ENCODE data around the gene ABCA9.

The ABCA9 gene

GRCh38 chr17:69060822-69061221 lies at the start of gene ABCA9:
Gene ABCA9 (minus strand): TSS chr17:69060927. CDS start chr17:69051126, 9,801 bp downstream.
- peaks cover 0 to 2% of the 10 kb centered on the region in 2 experiments for H3K4me1 ChIP-seq (ENCODE audit: control insufficient read depth in 1 of 2, insufficient read depth in 1 of 2, low read depth in 1 of 2, low read length in 1 of 2)
- no peak within 1 kb of the TSS for H3K4me3 ChIP-seq (ENCODE audit: low read depth in 1 of 2, low read length in 1 of 2)
- no peak for TF ChIP-seq CTCF (IDR thresholded peaks at IDR 0.05)

GRCh38 chr17:69105907-69106730 lies 45.4 kb upstream of the ABCA9 start:
- Histone ChIP-seq H3K27me3 (no peaks in the 10 kb centered on the region), H3K27ac (no peak overlapping the region), H3K4me3 (ENCODE audit: low read depth in 1 of 2, low read length in 1 of 2) (no peak overlapping the region), H3K9me3 (no peaks in the 10 kb centered on the region), H3K36me3 (no peaks in the 10 kb centered on the region), H3K4me1 (ENCODE audit: control insufficient read depth in 1 of 2, insufficient read depth in 1 of 2, low read depth in 1 of 2, low read length in 1 of 2) (no peaks in the 10 kb centered on the region)
- TF ChIP-seq CTCF (IDR thresholded peaks at IDR 0.05) = no peak

More at GRCh38 chr17:69060822-69061221, at the start of gene ABCA9:
- no peak within 1 kb of the TSS for H3K27ac ChIP-seq
- H3K9me3 ChIP-seq = no peaks in the 10 kb centered on the region
- no peaks in the 10 kb centered on the region for H3K27me3 ChIP-seq
- H3K36me3 ChIP-seq = no peaks in the 10 kb centered on the region

- no peak overlapping the region for H3K27ac ChIP-seq
- TF ChIP-seq CTCF (IDR thresholded peaks at IDR 0.05) = no peak
- no peaks in the 10 kb centered on the region for H3K4me1 ChIP-seq (ENCODE audit: control insufficient read depth in 1 of 2, insufficient read depth in 1 of 2, low read depth in 1 of 2, low read length in 1 of 2)
- H3K27me3 ChIP-seq = no peaks in the 10 kb centered on the region
- no peaks in the 10 kb centered on the region for H3K36me3 ChIP-seq
- H3K9me3 ChIP-seq = no peaks in the 10 kb centered on the region
- no peak overlapping the region for H3K4me3 ChIP-seq (ENCODE audit: low read depth in 1 of 2, low read length in 1 of 2)
These were observed 43.0 kb upstream of the ABCA9 start for GRCh38 chr17:69103557-69104233.

- H3K9me3 ChIP-seq = no peaks in the 10 kb centered on the region
- H3K4me3 ChIP-seq (ENCODE audit: low read depth in 1 of 2, low read length in 1 of 2) = no peak overlapping the region
- peaks cover under 1 to 8% of the 10 kb centered on the region in 2 experiments for H3K4me1 ChIP-seq (ENCODE audit: control insufficient read depth in 1 of 2, insufficient read depth in 1 of 2, low read depth in 1 of 2, low read length in 1 of 2)
- no peaks in the 10 kb centered on the region for H3K27me3 ChIP-seq
- H3K27ac ChIP-seq = no peak overlapping the region
- TF ChIP-seq CTCF (IDR thresholded peaks at IDR 0.05) = no peak
- no peaks in the 10 kb centered on the region for H3K36me3 ChIP-seq
These were observed 37.9 kb upstream of the ABCA9 start for GRCh38 chr17:69098625-69099024.

- H3K36me3 ChIP-seq = no peaks in the 10 kb centered on the region
- H3K27ac ChIP-seq = no peak overlapping the region
- H3K27me3 ChIP-seq = no peaks in the 10 kb centered on the region
- H3K4me1 ChIP-seq (ENCODE audit: control insufficient read depth in 1 of 2, insufficient read depth in 1 of 2, low read depth in 1 of 2, low read length in 1 of 2) = peaks cover 10 to 21% of the 10 kb centered on the region in 2 experiments
- no peak for TF ChIP-seq CTCF (IDR thresholded peaks at IDR 0.05)
- H3K4me3 ChIP-seq (ENCODE audit: low read depth in 1 of 2, low read length in 1 of 2) = no peak overlapping the region
- no peaks in the 10 kb centered on the region for H3K9me3 ChIP-seq
These were observed 35.8 kb upstream of the ABCA9 start for GRCh38 chr17:69096541-69096940.

All from neutrophil (primary cell).